WTC11 (cell line): Measurements from ENCODE around the gene SHANK3.

ENCODE experiments used
- CBFB ChIP-seq: sonication (generic); formaldehyde crosslinking; IDR thresholded peaks from 2 replicates; pipeline ENCODE4 v1.8.1; 2022; ENCODE audit warnings: mild to moderate bottlenecking, low read depth, missing genetic modification reagents
- CTCF ChIP-seq: fragments of 200-600 bp; IDR thresholded peaks from 2 replicates; pipeline ENCODE4 v1.8.0; 2022; ENCODE audit warnings: antibody characterized with exemption
- MAX ChIP-seq: sonication (generic); formaldehyde crosslinking; IDR thresholded peaks from 2 replicates; pipeline ENCODE4 v1.8.0; 2022; ENCODE audit warnings: mild to moderate bottlenecking, missing genetic modification reagents
- SMAD3 ChIP-seq: sonication (generic); formaldehyde crosslinking; IDR thresholded peaks from 2 replicates; pipeline ENCODE4 v1.8.0; 2022; ENCODE audit warnings: missing genetic modification reagents, mild to moderate bottlenecking, borderline replicate concordance
- SP1 ChIP-seq: sonication (generic); formaldehyde crosslinking; conservative IDR thresholded peaks from 2 replicates; pipeline ENCODE4 v1.8.1; 2022; ENCODE audit warnings: missing genetic modification reagents
- USF1 ChIP-seq: sonication (generic); formaldehyde crosslinking; IDR thresholded peaks from 2 replicates; pipeline ENCODE4 v1.8.0; 2022; ENCODE audit warnings: mild to moderate bottlenecking, missing genetic modification reagents
- ZNF121 ChIP-seq: sonication (generic); formaldehyde crosslinking; IDR thresholded peaks from 2 replicates; pipeline ENCODE4 v1.8.0; 2023; ENCODE audit warnings: missing genetic modification reagents

GRCh38 chr22:50670914-50671538, 1.6 kb upstream of the SHANK3 start:
- no peak for TF ChIP-seq ZNF121
- no peak for TF ChIP-seq USF1
- TF ChIP-seq SMAD3 (CRISPR knock-in tag) = no peak
- no peak for TF ChIP-seq CBFB (CRISPR knock-in tag)
- TF ChIP-seq CTCF = no peak
- TF ChIP-seq SP1 (CRISPR knock-in tag) = no peak
- TF ChIP-seq MAX = no peak
